Measurements from ENCODE around the gene ADGRG1. TPM values are rescaled to one million over a fixed set of nuclear protein-coding genes. Genes with fewer than 3 reads are reported as not detected.
A peak's percentile ranks its signal among the peaks of the same experiment; 100 is the strongest.

The ADGRG1 gene
- total RNA-seq, 1 experiment from 2014 or later: 138 TPM

- peak; percentile 75 for DNase-seq (ENCODE audit: low spot score)
Observed at GRCh38 chr16:57635266-57636097, 7.1 kb downstream of the ADGRG1 start.

- DNase-seq (ENCODE audit: low spot score): no peak
Observed at GRCh38 chr16:57636184-57636583, 7.8 kb downstream of the ADGRG1 start.

GRCh38 chr16:57637020-57637419, 8.6 kb downstream of the ADGRG1 start:
- no peak for DNase-seq (ENCODE audit: low spot score)

- DNase-seq (ENCODE audit: low spot score): no peak
Observed at GRCh38 chr16:57637424-57637823, 9.0 kb downstream of the ADGRG1 start.

GRCh38 chr16:57637965-57638364, 9.5 kb downstream of the ADGRG1 start:
- DNase-seq (ENCODE audit: low spot score): no peak

- DNase-seq (ENCODE audit: low spot score): no peak
Observed at GRCh38 chr16:57638381-57638780, 10.0 kb downstream of the ADGRG1 start.

- DNase-seq (ENCODE audit: low spot score): no peak
Observed at GRCh38 chr16:57639172-57639887, 10.9 kb downstream of the ADGRG1 start.

GRCh38 chr16:57640185-57640584, 11.8 kb downstream of the ADGRG1 start:
- no peak for DNase-seq (ENCODE audit: low spot score)

GRCh38 chr16:57640612-57641011, 12.2 kb downstream of the ADGRG1 start:
- DNase-seq (ENCODE audit: low spot score): no peak

- no peak for DNase-seq (ENCODE audit: low spot score)
Observed at GRCh38 chr16:57642160-57643135, 14.0 kb downstream of the ADGRG1 start.

GRCh38 chr16:57643147-57643874, 14.9 kb downstream of the ADGRG1 start:
- no peak for DNase-seq (ENCODE audit: low spot score)

- DNase-seq (ENCODE audit: low spot score): no peak
Observed at GRCh38 chr16:57643910-57644309, 15.5 kb downstream of the ADGRG1 start.

- DNase-seq (ENCODE audit: low spot score): no peak
Observed at GRCh38 chr16:57644383-57645014, 16.1 kb downstream of the ADGRG1 start.

GRCh38 chr16:57645169-57645568, 16.7 kb downstream of the ADGRG1 start:
- DNase-seq (ENCODE audit: low spot score): no peak

GRCh38 chr16:57645691-57646387, 17.4 kb downstream of the ADGRG1 start:
- no peak for DNase-seq (ENCODE audit: low spot score)

GRCh38 chr16:57646388-57647039, 18.1 kb downstream of the ADGRG1 start:
- DNase-seq (ENCODE audit: low spot score): no peak

- DNase-seq (ENCODE audit: low spot score): no peak
Observed at GRCh38 chr16:57647136-57647875, 18.9 kb downstream of the ADGRG1 start.

GRCh38 chr16:57648125-57648524, 19.7 kb downstream of the ADGRG1 start:
- no peak for DNase-seq (ENCODE audit: low spot score)

Data from HT-29 (cell line).